ENCODE results near the gene VPS45.

DNA sequence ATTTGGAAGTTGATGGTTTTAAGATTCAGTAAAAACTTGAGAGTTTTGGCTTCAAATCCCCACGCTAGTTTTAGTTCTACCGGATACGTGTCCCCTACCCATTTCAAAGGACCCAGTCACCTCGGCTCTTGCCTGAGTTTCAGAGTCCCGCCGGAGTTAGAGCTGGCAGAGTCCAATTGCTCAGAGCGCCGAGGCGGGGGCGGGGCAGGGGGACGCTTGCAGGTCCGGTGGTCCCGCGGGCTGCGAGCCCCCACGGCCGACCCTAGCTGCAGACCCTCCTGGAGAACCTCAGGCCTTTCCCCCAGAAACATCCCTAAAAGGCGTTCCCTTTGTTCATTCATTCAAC, 765 bp upstream of the VPS45 start:
- TF ChIP-seq POLR2AphosphoS5 (IDR thresholded peaks at IDR 0.05; ENCODE audit: low read depth, low read length) (no peak), POLR2A (IDR thresholded peaks at IDR 0.05; ENCODE audit: low read depth, low read length) (no peak), TAF1 (IDR thresholded peaks at IDR 0.05; ENCODE audit: low read depth, low read length) (no peak), SPI1 (IDR thresholded peaks at IDR 0.05; ENCODE audit: low read depth, low read length) (no peak)

Data from GM12891 (cell line).